ENCODE data around the gene FCN1.

FCN1 gene

DNA sequence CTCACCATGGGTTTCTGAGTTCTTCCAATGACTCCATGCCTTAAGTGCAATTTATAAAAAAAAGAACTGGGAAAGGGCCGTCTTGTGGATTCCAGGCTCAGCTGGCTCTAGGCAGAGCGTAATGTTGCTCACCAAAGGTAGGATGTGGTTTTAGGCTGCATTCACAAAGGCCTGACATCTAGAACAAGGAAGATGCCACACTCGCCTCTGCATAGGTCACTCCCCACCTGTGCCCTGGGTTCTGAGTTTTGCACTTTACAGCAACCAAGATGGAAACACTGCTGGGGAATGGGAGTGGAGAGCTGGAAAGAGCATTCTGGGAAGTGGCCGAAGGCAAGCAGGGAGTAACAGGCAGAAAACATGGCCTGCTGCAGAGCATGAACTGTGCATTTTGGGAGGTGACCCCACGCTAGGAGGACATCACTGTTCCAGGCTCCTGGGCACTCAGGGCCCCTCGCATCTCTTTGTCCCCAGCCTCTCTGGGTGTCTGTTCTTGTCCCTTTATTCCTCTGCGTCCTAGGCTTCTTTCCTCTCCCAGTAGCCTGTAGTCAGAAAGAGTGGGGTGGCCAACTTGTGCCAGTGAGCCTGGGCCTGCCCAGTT is 24.8 kb downstream of the FCN1 start:
- H3K9me3 Mint-ChIP-seq: no peaks in the 10 kb centered on the region
- H3K4me1 Mint-ChIP-seq (ENCODE audit: low read depth in 2 of 2): peaks cover 0 to under 1% of the 10 kb centered on the region in 2 donors
- no peak overlapping the region for H3K4me3 Mint-ChIP-seq

DNA sequence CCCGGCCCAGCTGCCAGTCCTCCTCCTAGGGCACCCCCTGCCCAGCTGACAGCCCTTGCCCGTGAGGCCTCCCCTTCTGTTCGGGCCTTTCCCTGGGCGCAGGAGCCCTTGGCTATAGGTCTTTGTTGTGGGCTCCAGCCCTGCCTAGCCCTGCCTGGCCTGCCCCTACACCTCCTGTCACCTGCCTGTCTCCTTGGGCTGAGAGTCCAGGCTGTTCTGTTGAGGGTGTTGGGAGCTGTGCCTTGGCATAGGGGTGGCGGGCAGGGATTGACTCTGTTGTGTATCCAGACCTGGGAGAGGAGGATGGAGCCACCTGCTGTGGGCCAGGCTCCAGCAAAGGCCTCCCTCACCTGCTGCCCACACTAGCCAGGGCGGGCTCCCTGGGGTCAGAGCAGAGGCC is 25.5 kb downstream of the FCN1 start:
- Mint-ChIP-seq H3K4me1 (ENCODE audit: low read depth in 2 of 2) (peaks cover 0 to 2% of the 10 kb centered on the region in 2 donors), H3K27me3 (peaks cover 46 to 88% of the 10 kb centered on the region in 2 donors), H3K9me3 (no peaks in the 10 kb centered on the region), H3K4me3 (no peak overlapping the region), H3K36me3 (ENCODE audit: insufficient read depth) (no peaks in the 10 kb centered on the region), H3K27ac (no peak overlapping the region)
- DNase-seq: no peak
- no peak for ATAC-seq (replicated peaks)

More for the DNA sequence above, 24.8 kb downstream of the FCN1 start:
- H3K27me3 Mint-ChIP-seq: peaks cover 46 to 82% of the 10 kb centered on the region in 2 donors
- no peak overlapping the region for H3K27ac Mint-ChIP-seq
- no peak for DNase-seq
- no peak for ATAC-seq (replicated peaks)
- no peaks in the 10 kb centered on the region for H3K36me3 Mint-ChIP-seq (ENCODE audit: insufficient read depth)

DNA sequence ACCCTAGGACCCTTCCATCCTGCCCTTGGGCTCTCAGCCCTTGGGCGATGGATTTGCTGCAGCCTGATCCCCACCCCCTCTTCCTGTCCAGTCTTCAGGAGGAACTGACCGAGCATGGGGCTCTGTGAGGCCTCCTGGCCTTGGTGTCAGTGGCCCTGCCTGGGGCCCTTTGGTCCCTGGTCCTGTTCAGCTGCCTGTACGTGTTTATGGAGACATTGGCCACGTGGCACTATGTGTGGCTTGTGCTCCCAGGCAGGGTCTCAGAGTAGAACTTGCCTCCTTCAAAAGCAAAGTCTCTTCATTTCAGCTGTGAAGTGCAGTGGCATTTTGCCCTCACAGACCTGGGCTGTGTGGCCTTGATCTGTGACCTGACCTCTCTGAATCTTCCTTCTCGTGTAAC is 26.0 kb downstream of the FCN1 start:
- no peak for DNase-seq
- Mint-ChIP-seq H3K27ac (no peak overlapping the region), H3K36me3 (ENCODE audit: insufficient read depth) (no peaks in the 10 kb centered on the region), H3K4me1 (ENCODE audit: low read depth in 2 of 2) (peaks cover 0 to 2% of the 10 kb centered on the region in 2 donors), H3K4me3 (no peak overlapping the region), H3K9me3 (no peaks in the 10 kb centered on the region), H3K27me3 (peaks cover 45 to 88% of the 10 kb centered on the region in 2 donors)
- no peak for ATAC-seq (replicated peaks)

DNA sequence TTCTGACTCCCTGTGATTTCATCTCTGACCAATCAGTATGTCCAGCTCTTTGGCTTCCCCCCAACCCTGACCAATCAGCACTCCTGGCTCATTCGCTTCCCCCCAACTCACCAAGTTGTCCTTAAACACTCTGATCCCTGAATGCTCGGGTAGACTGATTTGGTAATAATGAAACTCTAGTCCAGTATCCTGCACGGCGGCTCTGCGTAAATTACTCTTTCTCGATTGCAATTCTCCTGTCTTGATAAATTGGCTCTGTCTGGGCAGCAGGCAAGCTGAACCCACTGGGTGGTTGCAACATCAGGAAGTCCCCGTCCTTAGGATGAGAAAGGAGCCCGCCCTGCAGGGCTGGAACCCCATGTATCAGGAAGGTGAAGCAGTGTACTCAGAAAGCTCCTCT is 26.7 kb downstream of the FCN1 start:
- ATAC-seq (replicated peaks) (no peak), DNase-seq (no peak)
- Mint-ChIP-seq H3K4me1 (ENCODE audit: low read depth in 2 of 2) (peaks cover 0 to 2% of the 10 kb centered on the region in 2 donors), H3K4me3 (no peak overlapping the region), H3K27ac (no peak overlapping the region), H3K9me3 (no peaks in the 10 kb centered on the region), H3K36me3 (ENCODE audit: insufficient read depth) (no peaks in the 10 kb centered on the region), H3K27me3 (peaks cover 51 to 91% of the 10 kb centered on the region in 2 donors)

DNA sequence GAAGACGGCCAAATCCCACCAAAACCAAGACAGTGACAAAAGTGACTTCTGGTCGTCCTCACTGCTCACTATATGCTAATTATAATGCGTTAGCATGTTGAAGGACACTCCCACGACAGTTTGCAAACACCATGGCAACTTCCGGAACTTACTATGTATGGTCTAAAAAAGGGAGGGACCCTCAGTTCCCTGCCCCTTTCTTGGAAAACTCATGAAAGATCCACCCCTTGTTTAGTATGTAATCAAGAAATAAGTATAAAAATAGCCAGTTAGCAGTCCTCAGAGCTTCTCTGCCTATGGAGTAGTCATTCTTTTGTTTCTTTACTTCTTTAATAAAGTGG is 27.6 kb downstream of the FCN1 start:
- Mint-ChIP-seq H3K27me3 (peaks cover 50 to 95% of the 10 kb centered on the region in 2 donors), H3K4me1 (ENCODE audit: low read depth in 2 of 2) (peaks cover 0 to 2% of the 10 kb centered on the region in 2 donors), H3K36me3 (ENCODE audit: insufficient read depth) (no peaks in the 10 kb centered on the region)

DNA sequence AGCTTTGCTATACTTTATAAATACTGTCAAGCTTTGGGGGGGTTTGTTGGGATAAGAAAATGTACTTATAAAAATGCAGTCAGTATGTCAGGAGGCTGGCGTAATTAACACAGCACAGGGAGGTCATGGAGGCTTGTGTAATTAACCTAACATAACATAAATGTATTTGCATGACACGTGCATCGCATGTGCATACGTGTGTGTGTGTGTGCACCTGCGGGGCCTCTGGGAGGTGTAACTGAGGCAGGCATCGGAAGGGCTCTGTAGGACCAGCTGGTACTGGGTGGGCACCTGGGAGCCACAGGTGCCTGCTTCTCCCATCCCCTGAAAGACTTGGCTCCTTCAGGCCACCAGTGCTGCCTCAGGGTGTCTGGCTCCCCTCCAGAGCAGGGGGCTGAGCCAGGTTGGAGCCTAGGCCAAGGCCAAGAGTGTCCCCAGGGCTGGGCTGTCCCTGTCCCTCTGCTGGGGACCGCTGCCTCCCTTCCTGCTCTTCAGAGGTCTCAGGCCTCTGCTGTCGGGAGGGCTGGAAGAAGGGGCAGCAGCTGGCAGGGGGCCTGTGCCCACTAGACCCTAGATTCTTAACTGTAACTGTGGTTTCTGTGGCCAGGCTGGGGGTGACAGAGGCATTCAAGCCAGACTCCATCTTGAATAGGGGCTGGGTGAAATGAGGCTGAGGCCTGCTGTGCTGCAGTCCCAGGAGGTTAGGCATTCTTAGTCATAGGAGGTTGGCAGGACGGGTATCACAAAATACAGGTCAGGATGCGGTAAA is 28.1 kb downstream of the FCN1 start:
- ATAC-seq (replicated peaks) (no peak), DNase-seq (no peak)
- Mint-ChIP-seq H3K9me3 (no peaks in the 10 kb centered on the region), H3K4me1 (ENCODE audit: low read depth in 2 of 2) (peaks cover 0 to 2% of the 10 kb centered on the region in 2 donors), H3K27ac (no peak overlapping the region), H3K27me3 (peaks cover 44 to 93% of the 10 kb centered on the region in 2 donors), H3K36me3 (ENCODE audit: insufficient read depth) (no peaks in the 10 kb centered on the region), H3K4me3 (no peak overlapping the region)

More for the DNA sequence above, 27.6 kb downstream of the FCN1 start:
- ATAC-seq (replicated peaks) (no peak), DNase-seq (no peak)
- Mint-ChIP-seq H3K27ac (no peak overlapping the region), H3K9me3 (no peaks in the 10 kb centered on the region), H3K4me3 (no peak overlapping the region)

DNA sequence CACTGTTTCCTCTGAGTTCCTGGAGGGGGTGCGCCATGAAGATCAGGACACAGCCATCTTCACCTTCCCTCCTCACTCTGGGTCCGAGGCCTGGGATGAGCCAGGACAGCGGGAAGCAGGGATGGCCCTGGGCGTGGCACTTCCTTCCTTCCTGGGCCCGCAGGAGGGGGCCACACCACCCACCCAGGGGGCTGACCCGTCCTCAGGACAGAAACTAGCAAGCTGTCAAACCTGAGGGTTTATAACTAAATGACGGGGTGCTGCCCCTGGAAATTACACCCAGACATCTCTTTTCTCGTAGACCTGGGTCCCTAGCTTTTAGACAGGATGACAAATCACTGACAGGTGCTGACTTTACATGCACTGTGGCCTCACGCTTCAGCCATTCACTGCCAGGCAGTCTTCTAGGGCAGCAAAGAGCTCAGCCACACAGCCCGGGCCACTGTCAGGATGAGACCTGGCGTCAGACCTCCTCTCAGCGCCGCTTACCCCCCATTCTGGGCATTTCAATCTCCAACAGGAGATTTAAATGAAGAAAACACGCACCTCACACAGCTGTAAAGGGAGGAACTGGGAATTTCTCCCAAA is 29.0 kb downstream of the FCN1 start:
- peaks cover 0 to 2% of the 10 kb centered on the region in 2 donors for H3K4me1 Mint-ChIP-seq (ENCODE audit: low read depth in 2 of 2)
- H3K27me3 Mint-ChIP-seq: peaks cover 40 to 86% of the 10 kb centered on the region in 2 donors
- no peak overlapping the region for H3K27ac Mint-ChIP-seq
- H3K9me3 Mint-ChIP-seq: no peaks in the 10 kb centered on the region
- DNase-seq (no peak), ATAC-seq (replicated peaks) (no peak)
- no peak overlapping the region for H3K4me3 Mint-ChIP-seq
- no peaks in the 10 kb centered on the region for H3K36me3 Mint-ChIP-seq (ENCODE audit: insufficient read depth)

DNA sequence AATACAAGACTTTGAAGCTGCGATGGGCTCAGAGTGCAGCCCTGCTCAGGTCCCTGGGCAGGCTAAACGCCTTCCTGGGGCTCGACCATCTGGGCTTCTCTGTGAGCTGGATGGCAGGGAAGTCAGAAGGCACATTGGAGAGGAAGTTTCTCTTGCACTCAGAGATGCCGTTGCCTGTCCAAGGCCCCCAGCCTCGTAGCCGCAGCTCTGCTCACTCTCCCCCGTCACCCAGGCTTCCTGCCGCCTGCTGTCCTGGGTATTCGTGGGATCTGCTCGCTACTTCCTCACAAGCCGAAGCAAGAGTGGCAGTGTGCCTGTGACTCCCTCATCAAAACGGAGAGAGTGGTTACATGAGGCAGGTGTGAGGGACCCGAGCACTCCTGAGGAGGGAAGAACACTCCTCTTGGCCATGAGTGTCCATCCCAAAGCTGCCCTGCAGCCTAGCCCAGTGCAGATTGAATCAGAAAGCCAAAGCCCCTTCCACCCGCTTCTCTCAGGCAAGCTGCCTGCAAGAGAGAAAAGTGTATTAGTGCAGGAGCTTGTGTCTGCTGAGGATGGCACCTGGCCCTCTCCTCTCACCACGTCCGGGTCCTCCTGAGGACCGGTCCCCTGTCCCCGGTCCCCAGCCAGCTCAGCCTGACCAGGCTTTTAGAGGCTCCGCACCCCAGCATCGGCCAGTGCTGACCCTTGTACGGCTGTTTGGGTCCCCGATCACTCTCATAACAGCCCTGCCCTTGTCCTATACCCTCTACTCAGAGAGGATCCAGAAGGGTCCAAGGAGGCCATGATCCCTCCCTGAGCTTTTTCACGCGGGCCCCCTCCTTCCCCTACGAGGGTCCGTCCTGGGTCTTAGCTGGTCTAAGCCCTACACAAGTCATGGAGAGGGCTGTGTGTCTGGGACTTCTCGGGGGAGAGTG is 29.8 kb downstream of the FCN1 start:
- peak overlapping the region in 1 of 2 donors; percentile 29 for H3K27ac Mint-ChIP-seq
- H3K36me3 Mint-ChIP-seq (ENCODE audit: insufficient read depth): no peaks in the 10 kb centered on the region
- DNase-seq (no peak), ATAC-seq (replicated peaks) (no peak)
- peaks cover 43 to 86% of the 10 kb centered on the region in 2 donors for H3K27me3 Mint-ChIP-seq
- H3K9me3 Mint-ChIP-seq: no peaks in the 10 kb centered on the region
- H3K4me1 Mint-ChIP-seq (ENCODE audit: low read depth in 2 of 2): peaks cover 0 to 2% of the 10 kb centered on the region in 2 donors
- H3K4me3 Mint-ChIP-seq: no peak overlapping the region

DNA sequence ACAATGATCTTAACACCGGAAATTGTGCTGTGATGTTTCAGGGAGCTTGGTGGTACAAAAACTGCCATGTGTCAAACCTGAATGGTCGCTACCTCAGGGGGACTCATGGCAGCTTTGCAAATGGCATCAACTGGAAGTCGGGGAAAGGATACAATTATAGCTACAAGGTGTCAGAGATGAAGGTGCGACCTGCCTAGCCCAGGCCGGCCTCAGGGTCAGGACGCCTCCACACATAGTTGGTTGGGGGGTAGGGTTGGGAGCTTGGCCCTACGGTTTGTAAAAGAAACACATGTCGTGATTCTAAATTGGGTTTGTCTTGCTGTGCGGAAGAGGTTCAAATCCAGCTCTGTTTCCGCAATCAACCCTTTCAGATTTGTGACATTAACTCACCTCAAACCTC is 30.5 kb downstream of the FCN1 start:
- ATAC-seq (replicated peaks): no peak
- peaks cover 36 to 86% of the 10 kb centered on the region in 2 donors for H3K27me3 Mint-ChIP-seq
- H3K36me3 Mint-ChIP-seq (ENCODE audit: insufficient read depth): no peaks in the 10 kb centered on the region
- no peaks in the 10 kb centered on the region for H3K9me3 Mint-ChIP-seq
- no peak overlapping the region for H3K27ac Mint-ChIP-seq
- no peak overlapping the region for H3K4me3 Mint-ChIP-seq
- H3K4me1 Mint-ChIP-seq (ENCODE audit: low read depth in 2 of 2): peaks cover 0 to 2% of the 10 kb centered on the region in 2 donors
- no peak for DNase-seq

DNA sequence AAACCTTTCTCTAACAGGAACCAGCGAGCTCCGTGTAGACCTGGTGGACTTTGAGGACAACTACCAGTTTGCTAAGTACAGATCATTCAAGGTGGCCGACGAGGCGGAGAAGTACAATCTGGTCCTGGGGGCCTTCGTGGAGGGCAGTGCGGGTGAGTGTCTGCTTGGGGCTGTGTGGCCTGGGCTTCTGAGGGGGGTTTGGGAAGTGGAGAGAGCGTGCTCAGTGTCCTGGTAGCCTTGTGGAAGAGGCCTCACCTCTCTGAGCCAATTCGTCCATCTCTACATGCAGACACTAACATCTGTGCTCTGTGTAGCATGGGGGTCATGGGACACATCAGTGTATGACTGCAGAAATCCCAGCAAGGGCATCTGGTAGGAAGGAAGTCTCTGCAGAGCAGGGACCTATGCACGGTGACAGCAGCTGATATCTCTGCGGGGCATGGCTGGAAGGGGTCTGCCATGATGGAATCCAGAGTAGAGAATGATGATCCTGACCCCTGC is 31.2 kb downstream of the FCN1 start:
- ATAC-seq (replicated peaks) (no peak), DNase-seq (no peak)
- no peaks in the 10 kb centered on the region for H3K9me3 Mint-ChIP-seq
- peaks cover 29 to 86% of the 10 kb centered on the region in 2 donors for H3K27me3 Mint-ChIP-seq
- H3K4me3 Mint-ChIP-seq: no peak overlapping the region
- no peaks in the 10 kb centered on the region for H3K36me3 Mint-ChIP-seq (ENCODE audit: insufficient read depth)
- H3K4me1 Mint-ChIP-seq (ENCODE audit: low read depth in 2 of 2): peaks cover 0 to 2% of the 10 kb centered on the region in 2 donors
- H3K27ac Mint-ChIP-seq: no peak overlapping the region

DNA sequence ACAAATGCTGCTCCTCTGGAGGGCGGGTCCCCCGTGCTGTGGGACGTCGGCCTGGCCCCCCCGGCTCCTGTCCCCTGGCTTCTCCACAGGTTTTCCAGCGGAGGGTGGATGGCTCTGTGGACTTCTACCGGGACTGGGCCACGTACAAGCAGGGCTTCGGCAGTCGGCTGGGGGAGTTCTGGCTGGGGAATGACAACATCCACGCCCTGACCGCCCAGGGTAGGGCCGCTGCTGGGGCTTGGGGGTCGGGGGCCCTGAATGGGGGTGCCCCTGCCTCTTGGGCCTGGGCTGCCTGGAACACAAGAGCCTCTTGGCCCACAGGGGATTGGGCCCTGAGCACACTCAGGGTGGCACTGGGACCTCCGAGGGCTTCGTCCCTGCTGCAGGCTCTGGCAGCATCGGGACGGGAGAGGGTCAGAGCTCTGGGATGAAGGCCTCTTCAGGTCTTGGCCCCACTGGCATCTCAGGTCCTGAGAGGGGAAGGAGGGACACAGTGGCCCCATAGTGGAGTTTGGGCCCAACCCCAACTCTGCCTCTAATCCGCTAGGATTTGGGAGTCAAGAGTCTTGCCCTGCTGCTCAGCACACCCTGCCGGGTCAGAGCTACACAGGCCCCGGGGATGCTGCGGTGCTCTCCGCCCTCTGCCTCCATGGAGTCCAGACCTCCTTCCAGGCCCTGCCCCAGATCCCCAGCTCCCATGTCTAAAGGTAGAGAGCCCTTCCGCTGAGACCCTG is 31.9 kb downstream of the FCN1 start:
- Mint-ChIP-seq H3K27me3 (peaks cover 24 to 86% of the 10 kb centered on the region in 2 donors), H3K4me3 (no peak overlapping the region), H3K27ac (no peak overlapping the region), H3K36me3 (ENCODE audit: insufficient read depth) (no peaks in the 10 kb centered on the region), H3K9me3 (no peaks in the 10 kb centered on the region), H3K4me1 (ENCODE audit: low read depth in 2 of 2) (peaks cover 0 to 2% of the 10 kb centered on the region in 2 donors)
- no peak for DNase-seq
- ATAC-seq (replicated peaks): no peak

DNA sequence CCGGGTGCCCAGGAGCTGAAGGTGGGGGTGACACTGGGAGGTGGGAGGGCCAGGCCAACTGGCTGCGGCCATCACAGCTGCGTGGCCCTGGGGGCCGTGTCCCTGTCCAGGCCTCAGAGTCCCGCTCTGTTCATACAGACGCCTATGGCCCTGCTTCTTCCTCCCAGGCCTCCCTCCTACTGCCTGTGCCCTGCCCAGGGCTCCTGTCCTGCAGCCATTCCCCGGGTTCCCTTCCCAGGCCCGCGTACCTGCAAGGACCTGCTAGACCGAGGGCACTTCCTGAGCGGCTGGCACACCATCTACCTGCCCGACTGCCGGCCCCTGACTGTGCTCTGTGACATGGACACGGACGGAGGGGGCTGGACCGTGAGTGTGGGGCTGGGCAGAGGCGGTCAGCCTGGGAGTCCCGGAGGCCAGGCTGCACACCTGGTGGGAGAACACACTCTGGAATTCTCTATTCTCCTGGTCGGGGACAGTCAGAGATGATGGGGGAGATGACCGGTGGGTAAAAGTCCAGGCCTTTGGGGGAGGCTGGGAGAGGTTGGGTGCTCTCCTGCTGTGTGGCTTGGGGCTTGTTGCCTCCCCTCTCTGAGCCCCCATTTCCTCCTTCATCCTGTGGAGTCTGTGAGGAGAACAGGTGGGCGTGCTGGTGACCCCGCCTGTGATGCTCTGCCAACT is 32.6 kb downstream of the FCN1 start:
- no peaks in the 10 kb centered on the region for H3K9me3 Mint-ChIP-seq
- no peaks in the 10 kb centered on the region for H3K36me3 Mint-ChIP-seq (ENCODE audit: insufficient read depth)
- H3K27ac Mint-ChIP-seq: no peak overlapping the region
- DNase-seq: no peak
- H3K4me1 Mint-ChIP-seq (ENCODE audit: low read depth in 2 of 2): peaks cover 0 to 2% of the 10 kb centered on the region in 2 donors
- ATAC-seq (replicated peaks): no peak
- peaks cover 26 to 90% of the 10 kb centered on the region in 2 donors for H3K27me3 Mint-ChIP-seq
- H3K4me3 Mint-ChIP-seq: no peak overlapping the region
